ENCODE measurements around the gene CNTNAP2.

- TF ChIP-seq EZH2phosphoT487 (IDR thresholded peaks at IDR 0.05; ENCODE audit: insufficient read depth, low read depth) = no peak
- no peak for TF ChIP-seq EZH2 (IDR thresholded peaks at IDR 0.05; ENCODE audit: insufficient read depth, poor library complexity, severe bottlenecking)
Observed at GRCh38 chr7:148192491-148192890, 2075.9 kb downstream of the CNTNAP2 start.

Measured in GM23248 (cell line).